Activated T-cell treated with anti-CD3 and anti-CD28 coated beads for 24 hours (primary cell): ENCODE results near the gene BOLA2B.

Source experiments
- DNase-seq: peaks from one replicate; pipeline ENCODE4 v3.0.0-alpha.2; 2020; ENCODE audit warnings: low read depth

BOLA2B gene

GRCh38 chr16:30143347-30143702 lies 50.1 kb downstream of the BOLA2B start:
- no peak for DNase-seq
